H1 (cell line): ENCODE results near the gene PPM1F. TPM values are rescaled to one million over a fixed set of nuclear protein-coding genes. Genes with fewer than 3 reads are reported as not detected.

Experiments
- CTCF ChIA-PET: fragments of 300-600 bp; sonication (Branson Sonifier 250); formaldehyde crosslinking; loops from one replicate; lab custom pipeline; 2021; ENCODE audit not compliant: partially characterized antibody; lab: Charles Lee
- POLR2A ChIA-PET: fragments of 300-600 bp; sonication (Branson Sonifier 250); formaldehyde crosslinking; loops from one replicate; lab custom pipeline; 2021; ENCODE audit warnings: inconsistent platforms; ENCODE audit not compliant: partially characterized antibody; lab: Charles Lee
- DNase-seq, 2 experiments: peaks; one replicate each; pipeline versions ENCODE4 v3.0.0 to v3.0.0-alpha.2; 2010 to 2022; ENCODE audit warnings: low spot score in 2 of 2, low read depth in 1 of 2, mixed read lengths in 1 of 2
- FAIRE-seq: peaks from 2 replicates; lab custom pipeline; 2011; peaks lifted over from hg19 to GRCh38; lab: Jason Lieb, UNC
- H2AFZ ChIP-seq: 2 replicates; pipeline ENCODE4 v1.8.1; 2012; ENCODE audit warnings: low read length, inconsistent platforms
- H2AK5ac ChIP-seq: 2 replicates; pipeline ENCODE4 v1.6.1; 2013; ENCODE audit warnings: low read depth, low read length
- H2BK120ac ChIP-seq: replicated peaks from 2 replicates; pipeline ENCODE3; 2013; ENCODE audit warnings: low read depth, low read length, inconsistent platforms
- H2BK12ac ChIP-seq: 2 replicates; pipeline ENCODE4 v1.6.1; 2013; ENCODE audit warnings: low read depth, low read length
- H2BK15ac ChIP-seq: 2 replicates; pipeline ENCODE4 v1.6.1; 2013; ENCODE audit warnings: low read length
- H2BK20ac ChIP-seq: 2 replicates; pipeline ENCODE4 v1.6.1; 2013; ENCODE audit warnings: low read length
- H2BK5ac ChIP-seq: 2 replicates; pipeline ENCODE4 v1.6.1; 2013; ENCODE audit warnings: low read depth, low read length
- H3K14ac ChIP-seq: 2 replicates; pipeline ENCODE4 v1.6.1; 2013; ENCODE audit warnings: inconsistent platforms; ENCODE audit not compliant: insufficient read length
- H3K18ac ChIP-seq: 2 replicates; pipeline ENCODE4 v1.6.1; 2013; ENCODE audit warnings: low read length; ENCODE audit errors: extremely low read depth
- H3K23ac ChIP-seq: 2 replicates; pipeline ENCODE4 v1.6.1; 2013; ENCODE audit warnings: inconsistent platforms; ENCODE audit not compliant: insufficient read length
- H3K23me2 ChIP-seq: 2 replicates; pipeline ENCODE4 v1.6.1; 2013; ENCODE audit warnings: low read depth, low read length
- H3K27ac ChIP-seq: 2 replicates; pipeline ENCODE4 v1.6.1; 2011; ENCODE audit warnings: low read depth, low read length, inconsistent platforms
- H3K27me3 ChIP-seq, 4 experiments: replicated peaks in 1 of 4; 1 replicate in 1 of 4; 2 replicates in 3 of 4; pipeline versions ENCODE4 v1.6.1 to v1.8.1; 2011 to 2013; ENCODE audit warnings: low read length in 3 of 4, mild to moderate bottlenecking in 3 of 4, inconsistent platforms in 2 of 4, mixed read lengths in 2 of 4, moderate library complexity in 1 of 4; ENCODE audit not compliant: control insufficient read depth in 3 of 4, insufficient read depth in 3 of 4; ENCODE audit errors: extremely low read depth in 1 of 4
- H3K36me3 ChIP-seq, 4 experiments: 2 replicates each; pipeline versions ENCODE4 v1.6.1 to v1.8.1; 2011 to 2013; ENCODE audit warnings: mild to moderate bottlenecking in 4 of 4, low read length in 3 of 4, moderate library complexity in 2 of 4, control low read depth in 1 of 4, inconsistent platforms in 1 of 4; ENCODE audit not compliant: insufficient read depth in 4 of 4, control insufficient read depth in 2 of 4
- H3K4ac ChIP-seq: replicated peaks from 2 replicates; pipeline ENCODE3; 2013; ENCODE audit warnings: low read length, low read depth, mixed read lengths, inconsistent platforms; ENCODE audit not compliant: insufficient read length
- H3K4me1 ChIP-seq, 4 experiments: replicated peaks in 1 of 4; 1 replicate in 1 of 4; 2 replicates in 3 of 4; pipeline versions ENCODE4 v1.6.1 to v1.8.1; 2011 to 2013; ENCODE audit warnings: low read length in 3 of 4, inconsistent platforms in 2 of 4, mixed read lengths in 1 of 4; ENCODE audit not compliant: insufficient read depth in 4 of 4, control insufficient read depth in 3 of 4
- H3K4me2 ChIP-seq, 2 experiments: 2 replicates each; pipeline versions ENCODE4 v1.6.1 to v1.8.1; 2011 to 2013; ENCODE audit warnings: low read depth in 2 of 2, low read length in 2 of 2, control low read depth in 1 of 2, inconsistent platforms in 1 of 2, mild to moderate bottlenecking in 1 of 2; ENCODE audit not compliant: insufficient read depth in 1 of 2
- H3K4me3 ChIP-seq, 4 experiments: fragments of 200-600, 300-600 bp in 1 of 4; sonication (generic), shearing (Covaris generic), sonication (Bioruptor Twin) in 1 of 4; 2 replicates each; pipeline versions ENCODE4 v1.5.1 to v1.8.1; 2011 to 2016; ENCODE audit warnings: low read length in 4 of 4, low read depth in 3 of 4, control low read depth in 2 of 4, inconsistent platforms in 2 of 4, mild to moderate bottlenecking in 2 of 4, mixed read lengths in 1 of 4, moderate library complexity in 1 of 4; ENCODE audit not compliant: insufficient read depth in 2 of 4; ENCODE audit errors: extremely low read depth in 1 of 4
- H3K56ac ChIP-seq: replicated peaks from 2 replicates; pipeline ENCODE3; 2013; ENCODE audit warnings: low read depth, mild to moderate bottlenecking, mixed read lengths, low read length, inconsistent platforms; ENCODE audit not compliant: insufficient read length
- H3K79me1 ChIP-seq: 2 replicates; pipeline ENCODE4 v1.6.1; 2013; ENCODE audit warnings: low read depth, low read length, control low read depth
- H3K79me2 ChIP-seq, 2 experiments: 2 replicates each; pipeline versions ENCODE4 v1.6.1 to v1.8.1; 2012 to 2013; ENCODE audit warnings: low read length in 2 of 2, mild to moderate bottlenecking in 2 of 2, inconsistent platforms in 1 of 2; ENCODE audit not compliant: insufficient read depth in 2 of 2, control insufficient read depth in 1 of 2
- H3K9ac ChIP-seq, 4 experiments: replicated peaks in 1 of 4; 1 replicate in 1 of 4; 2 replicates in 3 of 4; pipeline versions ENCODE4 v1.6.1 to v1.8.1; 2011 to 2013; ENCODE audit warnings: low read depth in 3 of 4, low read length in 3 of 4, control low read depth in 2 of 4, mild to moderate bottlenecking in 2 of 4, moderate library complexity in 2 of 4, inconsistent platforms in 1 of 4; ENCODE audit errors: extremely low read depth in 1 of 4
- H3K9me3 ChIP-seq, 2 experiments: 2 replicates each; pipeline versions ENCODE4 v1.6.1 to v1.8.1; 2012 to 2013; ENCODE audit warnings: mild to moderate bottlenecking in 2 of 2, moderate library complexity in 2 of 2, control low read depth in 1 of 2, inconsistent platforms in 1 of 2, low read depth in 1 of 2, low read length in 1 of 2, mixed read lengths in 1 of 2; ENCODE audit not compliant: insufficient read depth in 2 of 2
- H4K20me1 ChIP-seq, 2 experiments: replicated peaks in 1 of 2; 2 replicates each; pipeline versions ENCODE3 to v1.8.1; 2011 to 2013; ENCODE audit warnings: inconsistent platforms in 2 of 2, low read length in 2 of 2, mild to moderate bottlenecking in 1 of 2; ENCODE audit not compliant: insufficient read depth in 2 of 2, control insufficient read depth in 1 of 2
- H4K5ac ChIP-seq: 2 replicates; pipeline ENCODE4 v1.6.1; 2013; ENCODE audit warnings: low read length, low read depth, mixed read lengths, inconsistent platforms; ENCODE audit not compliant: insufficient read length
- H4K8ac ChIP-seq: 2 replicates; pipeline ENCODE4 v1.8.0; 2013; ENCODE audit warnings: mild to moderate bottlenecking, moderate library complexity, low read length, inconsistent platforms; ENCODE audit not compliant: insufficient read depth; ENCODE audit errors: extremely low read depth
- H4K91ac ChIP-seq: replicated peaks from 2 replicates; pipeline ENCODE3; 2013; ENCODE audit warnings: low read length, mixed read lengths, inconsistent platforms; ENCODE audit not compliant: insufficient read length
- RFX5 ChIP-seq: IDR thresholded peaks from 2 replicates; pipeline ENCODE4 v1.6.1; 2011; ENCODE audit warnings: low read depth, low read length, improper control_type of control experiment, borderline replicate concordance
- WGBS, 2 experiments: shearing (Covaris generic) in 1 of 2; methylation state at CpG; one replicate each; pipeline versions ENCODE4 v1.1.6 to v1.1.7; 2013 to 2015; ENCODE audit warnings: low lambda C conversion rate in 2 of 2, mixed read lengths in 2 of 2, inconsistent platforms in 1 of 2, low coverage in 1 of 2, missing lambda C conversion rate in 1 of 2; ENCODE audit not compliant: insufficient replicate concordance in 2 of 2, insufficient coverage in 1 of 2, insufficient read length in 1 of 2; ENCODE audit errors: extremely low coverage in 1 of 2, missing lambda C conversion rate in 1 of 2; 5-methylcytosine and 5-hydroxymethylcytosine counted together
- polyA plus RNA-seq, 7 experiments: library from polyadenylated mRNA; depleted of rRNA in 3 of 7; stranded (reverse) in 5 of 7; unstranded in 2 of 7; fragments of >200 nt in 5 of 7; fragments of 200-250 nt in 2 of 7; gene quantifications; 1 replicate in 5 of 7; 2 replicates in 1 of 7; 4 replicates in 1 of 7; pipeline versions ENCODE4 v1.2.1 to v1.2.3, GENCODE V29; 2011 to 2013; ENCODE audit warnings: missing spikeins in 2 of 7, mixed read lengths in 2 of 7
- total RNA-seq: library from RNA; stranded (reverse); fragmentation: NEBNext Ultra II Directional; extraction: Animal tissue kit (Norgen Biotek cat#: 25700); gene quantifications from 2 replicates; pipeline ENCODE4 v1.2.1, GENCODE V29; 2021
- TF ChIP-seq, protein P1 (sequence below): IDR thresholded peaks from 2 replicates; pipeline ENCODE4 v1.6.1; 2011; ENCODE audit warnings: low read depth, mild to moderate bottlenecking, low read length; ENCODE audit not compliant: insufficient read depth

The PPM1F gene
- total and polyA plus RNA-seq, 2 of the 8 experiments (the other 6 are each of a cell fraction or from before 2014, with no cell fraction given): 12.4 to 22.8 TPM

DNA sequence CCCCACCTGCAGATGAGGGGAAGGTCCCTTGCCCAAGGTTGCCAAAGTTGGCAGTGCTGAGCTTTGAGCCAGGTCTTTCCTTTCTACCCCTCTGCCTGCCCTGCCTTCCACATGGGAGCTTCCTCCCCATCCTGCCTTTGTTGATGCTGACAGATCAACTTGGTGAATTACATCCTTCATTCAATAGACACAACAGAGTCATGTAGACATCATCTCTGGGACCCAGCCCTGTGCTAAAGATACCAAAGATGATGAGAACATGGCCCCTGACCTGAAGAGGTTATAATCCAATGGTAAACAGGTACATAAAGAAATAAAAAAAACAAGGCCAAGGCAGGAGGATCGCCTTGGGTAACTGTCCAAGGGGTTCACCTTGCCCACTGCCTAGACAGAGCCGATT, 42.8 kb downstream of the PPM1F start:
- H3K79me2 ChIP-seq: no peaks in the 10 kb centered on the region
- H2BK20ac ChIP-seq: no peak overlapping the region
- no peaks in the 10 kb centered on the region for H3K27me3 ChIP-seq
- no peak for FAIRE-seq
- H3K27ac ChIP-seq: no peak overlapping the region
- H4K20me1 ChIP-seq: no peaks in the 10 kb centered on the region
- H2AFZ ChIP-seq: no peak overlapping the region
- H2BK5ac ChIP-seq: no peak overlapping the region
- H2BK120ac ChIP-seq: no peak overlapping the region
- no peak overlapping the region for H3K9ac ChIP-seq
- no peak overlapping the region for H2BK15ac ChIP-seq
- no peak overlapping the region for H3K56ac ChIP-seq
- no peak for TF ChIP-seq RFX5
- TF ChIP-seq, protein P1, sequence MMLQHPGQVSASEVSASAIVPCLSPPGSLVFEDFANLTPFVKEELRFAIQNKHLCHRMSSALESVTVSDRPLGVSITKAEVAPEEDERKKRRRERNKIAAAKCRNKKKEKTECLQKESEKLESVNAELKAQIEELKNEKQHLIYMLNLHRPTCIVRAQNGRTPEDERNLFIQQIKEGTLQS: no peak
- H3K4me2 ChIP-seq: no peak overlapping the region
- H3K23ac ChIP-seq: no peak overlapping the region
- WGBS, 2 experiments: 69% methylated on average over 2 of the region's 2 CpGs; no CpG with 5 or more reads in 1 of the 2 experiments
- no peak overlapping the region for H4K8ac ChIP-seq
- H3K4ac ChIP-seq: no peak overlapping the region
- no peak overlapping the region for H3K14ac ChIP-seq
- H3K4me3 ChIP-seq: no peak overlapping the region
- ChIA-PET CTCF (interaction anchor here (1.4 kb wide), 1 partner anchor 11 kb away, joined by 3 read pairs; no protein-coding TSS in a partner anchor), POLR2A (interaction anchor here (1.3 kb wide), 1 partner anchor 13 kb away, joined by 4 read pairs; no protein-coding TSS in a partner anchor)
- no peak overlapping the region for H3K18ac ChIP-seq
- H3K9me3 ChIP-seq: no peaks in the 10 kb centered on the region
- no peak for DNase-seq
- no peak overlapping the region for H4K91ac ChIP-seq
- no peaks in the 10 kb centered on the region for H3K4me1 ChIP-seq
- no peak overlapping the region for H4K5ac ChIP-seq
- no peak overlapping the region for H2AK5ac ChIP-seq
- no peaks in the 10 kb centered on the region for H3K23me2 ChIP-seq
- no peaks in the 10 kb centered on the region for H3K79me1 ChIP-seq
- H3K36me3 ChIP-seq: no peaks in the 10 kb centered on the region
- no peak overlapping the region for H2BK12ac ChIP-seq
